Right lobe of liver (tissue), 6 donors: ENCODE results near the gene C2CD2L. TPM values are rescaled to one million over a fixed set of nuclear protein-coding genes. Genes with fewer than 3 reads are reported as not detected.

ENCODE experiments used
- ATAC-seq, 4 donors: fragments of 200-7000 bp; cut with Tn5 transposase; one replicate each; pipeline ENCODE4 v1.9.1; 2020; ENCODE audit warnings: mild to moderate bottlenecking in 4 of 4, moderate library complexity in 4 of 4
- DNase-seq, 3 donors: peaks; one replicate each; pipeline ENCODE4 v3.0.0-alpha.2; 2020
- H3K27ac ChIP-seq, 3 donors: fragments of 200-600 bp; one replicate each; pipeline ENCODE4 v1.8.0; 2022
- H3K27me3 ChIP-seq, 2 donors: fragments of 200-600 bp; one replicate each; pipeline ENCODE4 v1.8.0; 2022
- H3K36me3 ChIP-seq, 4 donors: fragments of 200-600 bp; sonication (generic) in 1 of 4; one replicate each; pipeline versions ENCODE4 v1.5.1 to v1.8.0; 2017 to 2022; ENCODE audit warnings: control low read depth in 1 of 4
- H3K4me1 ChIP-seq, 4 donors: fragments of 200-600 bp; sonication (generic) in 1 of 4; one replicate each; pipeline versions ENCODE4 v1.5.1 to v1.8.0; 2017 to 2022; ENCODE audit warnings: control low read depth in 1 of 4
- H3K4me3 ChIP-seq, 3 donors: fragments of 200-600 bp; one replicate each; pipeline ENCODE4 v1.8.0; 2022
- H3K9me3 ChIP-seq, 4 donors: fragments of 200-600 bp; sonication (generic) in 1 of 4; one replicate each; pipeline versions ENCODE4 v1.5.1 to v1.8.0; 2017 to 2022; ENCODE audit warnings: control low read depth in 1 of 4
- CTCF ChIP-seq, 4 donors: fragments of 200-600 bp in 3 of 4; fragments of 450-650 bp in 1 of 4; IDR thresholded peaks; one replicate each; pipeline versions ENCODE4 v1.5.1 to v1.8.0; 2016 to 2022; ENCODE audit warnings: antibody characterized with exemption in 4 of 4, mild to moderate bottlenecking in 2 of 4
- POLR2A ChIP-seq: fragments of 450-650 bp; IDR thresholded peaks from one replicate; pipeline ENCODE4 v1.6.1; 2017; ENCODE audit warnings: antibody characterized with exemption, mild to moderate bottlenecking
- WGBS: methylation state at CpG from one replicate; pipeline ENCODE4 v1.1.6; 2018; ENCODE audit warnings: low coverage, low lambda C conversion rate; ENCODE audit not compliant: insufficient coverage; ENCODE audit errors: missing lambda C conversion rate; 5-methylcytosine and 5-hydroxymethylcytosine counted together
- intact Hi-C, 2 donors: fragments of 100-400 bp; cut with DNase I; formaldehyde crosslinking; loops; one replicate each; pipeline versions ENCODE4 v1.11.2 to v1.14.1; 2022
- total RNA-seq, 6 experiments: library from RNA; depleted of rRNA in 2 of 6; stranded (reverse); fragments of >200 nt in 2 of 6; fragmentation: NEBNext Ultra II Directional in 3 of 6; extraction: Animal tissue kit (Norgen Biotek cat#: 25700) in 3 of 6; gene quantifications; one replicate each; pipeline versions ENCODE4 v1.1.0 to v1.2.4, GENCODE V29; 2016 to 2023
- donor health status: DM: no; HTN: yes; CAD: no.
- donor health status: DM: no; HTN: no; CAD: no.
- donor health status: DM: no; HTN: no; CAD: no.
- donor health status: DM: no; HTN: yes; CAD: no.
- donor health status: DM: no; HTN: yes; CAD: no.

The C2CD2L gene
- total RNA-seq, 6 experiments from 2014 or later, result 5.4 to 9.7 (median 6.5) TPM

GRCh38 chr11:119103793-119104192, 3.4 kb upstream of the C2CD2L start:
- no peaks in the 10 kb centered on the region for H3K9me3 ChIP-seq
- ATAC-seq (no peak), DNase-seq (no peak)
- no peak overlapping the region for H3K27ac ChIP-seq
- H3K4me1 ChIP-seq, result peaks cover 0 to 23% (median 6%) of the 10 kb centered on the region in 4 donors
- 52% methylated on average over 4 of the region's 4 CpGs for WGBS
- no peaks in the 10 kb centered on the region for H3K27me3 ChIP-seq
- intact Hi-C loops, result no loop called here
- TF ChIP-seq CTCF (IDR thresholded peaks at IDR 0.05) (peak in 2 of 4 donors; percentile 13 to 16), POLR2A (no peak)
- no peaks in the 10 kb centered on the region for H3K36me3 ChIP-seq
- no peak overlapping the region for H3K4me3 ChIP-seq

GRCh38 chr11:119107538-119108145, 498 bp downstream of the C2CD2L start:
- Histone ChIP-seq H3K36me3 (peaks cover 0 to 16% (median 8%) of the 10 kb centered on the region in 4 donors), H3K27ac (peak overlapping the region; percentile 48 to 75 (median 61)), H3K4me1 (peaks cover 0 to 28% (median 4%) of the 10 kb centered on the region in 4 donors), H3K9me3 (no peaks in the 10 kb centered on the region), H3K4me3 (peak overlapping the region; percentile 97 to 98 (median 98)), H3K27me3 (no peaks in the 10 kb centered on the region)
- peak; percentile 4 to 39 (median 21) for ATAC-seq
- DNase-seq, result no peak
- intact Hi-C loops, result no loop called here
- WGBS, result no CpG with 5 or more reads among the region's 65 CpGs
- TF ChIP-seq POLR2A (no peak), CTCF (IDR thresholded peaks at IDR 0.05) (no peak)

- peaks cover 0 to 18% (median 8%) of the 10 kb centered on the region in 4 donors for H3K36me3 ChIP-seq
- peaks cover 0 to 28% (median 4%) of the 10 kb centered on the region in 4 donors for H3K4me1 ChIP-seq
- intact Hi-C loops, result no loop called here
- H3K27me3 ChIP-seq, result no peaks in the 10 kb centered on the region
- H3K27ac ChIP-seq, result peak overlapping the region in 2 of 3 donors; percentile 61 to 75
- peak overlapping the region; percentile 97 to 98 (median 98) for H3K4me3 ChIP-seq
- TF ChIP-seq POLR2A (no peak), CTCF (IDR thresholded peaks at IDR 0.05) (no peak)
- no peak for DNase-seq
- 25% methylated on average over 3 of the region's 8 CpGs for WGBS
- no peaks in the 10 kb centered on the region for H3K9me3 ChIP-seq
- peak; percentile 17 to 45 (median 26) for ATAC-seq
Measured at GRCh38 chr11:119108146-119108856, 1.2 kb downstream of the C2CD2L start.

- H3K27ac ChIP-seq, result peak overlapping the region in 1 of 3 donors; percentile 61
- WGBS, result 14% methylated on average over 2 of the region's 2 CpGs
- H3K4me3 ChIP-seq, result peak overlapping the region; percentile 97 to 98 (median 98)
- H3K36me3 ChIP-seq, result peaks cover 0 to 21% (median 8%) of the 10 kb centered on the region in 4 donors
- no peaks in the 10 kb centered on the region for H3K27me3 ChIP-seq
- DNase-seq (peak in 1 of 3 donors; percentile 81), ATAC-seq (peak; percentile 36 to 60 (median 44))
- intact Hi-C loops, result no loop called here
- TF ChIP-seq POLR2A, result no peak
- TF ChIP-seq CTCF (IDR thresholded peaks at IDR 0.05), result no peak
- peaks cover 0 to 28% (median 4%) of the 10 kb centered on the region in 4 donors for H3K4me1 ChIP-seq
- no peaks in the 10 kb centered on the region for H3K9me3 ChIP-seq
Measured at GRCh38 chr11:119108857-119109221, 1.7 kb downstream of the C2CD2L start.
